G401 (cell line): Measurements from ENCODE around the gene WDR86. TPM values are rescaled to one million over a fixed set of nuclear protein-coding genes. Genes with fewer than 3 reads are reported as not detected.

ENCODE experiments used
- DNase-seq: peaks from one replicate; pipeline ENCODE4 v3.0.0-alpha.2; 2015; ENCODE audit warnings: low spot score
- in situ Hi-C: cut with HindIII; loops from 2 replicates; pipeline ENCODE4 v1.10.0; 2016; ENCODE audit warnings: low sequenced_read_pairs, mixed read lengths
- total RNA-seq: library from RNA; depleted of rRNA; stranded (reverse); fragments of >200 nt; shearing (Covaris generic); gene quantifications from 2 replicates; pipeline ENCODE4 v1.2.3, GENCODE V29; 2014

Gene WDR86
- total RNA-seq, 1 experiment from 2014 or later = 10.2 TPM

DNA sequence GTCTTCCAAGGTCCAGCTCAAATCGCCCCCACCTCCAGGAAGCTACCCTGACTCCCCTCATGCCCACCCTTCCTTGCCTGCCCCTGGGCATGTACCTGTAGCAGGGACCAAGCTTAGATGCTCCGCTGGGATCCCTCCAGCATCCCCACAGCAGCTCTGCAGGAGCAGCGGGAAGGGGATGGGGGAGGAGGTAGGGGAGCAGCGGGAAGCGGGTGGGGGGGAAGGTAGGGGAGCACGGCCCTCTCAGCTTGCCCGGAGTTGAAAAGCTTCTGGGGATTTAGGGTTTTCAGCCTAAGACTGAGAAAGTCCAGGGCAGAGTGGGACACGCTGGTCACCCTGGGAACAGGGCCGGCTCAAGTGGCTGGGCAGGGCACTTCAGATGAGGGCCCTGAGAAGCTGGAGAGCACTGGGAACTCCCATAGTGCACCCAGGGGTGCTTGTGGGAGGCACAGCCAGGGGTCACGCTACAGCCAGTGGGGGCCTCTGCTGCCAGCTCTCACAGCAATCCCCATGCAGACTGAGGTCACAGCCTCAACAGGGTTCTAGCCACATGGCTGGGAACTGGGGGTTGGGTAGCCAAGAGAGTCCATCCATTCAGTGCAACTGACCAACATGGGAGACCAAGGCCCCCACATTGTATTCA is 13.4 kb downstream of the WDR86 start:
- in situ Hi-C loops = no loop called here

DNA sequence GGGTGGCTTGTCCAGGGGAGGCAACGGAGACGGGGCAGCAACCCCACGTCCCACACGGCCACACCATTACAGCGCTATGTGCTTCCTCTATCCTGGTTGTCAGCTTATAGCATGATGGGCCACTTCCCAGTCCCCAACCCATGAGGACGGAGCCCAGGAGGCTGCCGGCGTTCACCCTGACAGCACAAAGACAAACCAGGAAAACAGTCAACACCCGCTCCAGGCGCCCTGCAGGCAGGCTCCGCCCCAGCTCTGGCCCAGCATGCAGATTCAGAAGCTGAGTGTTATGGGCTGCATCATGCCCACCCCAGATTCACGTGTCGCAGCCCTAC is 14.8 kb downstream of the WDR86 start:
- no peak for DNase-seq
- in situ Hi-C loops = no loop called here

More for the DNA sequence above, 13.4 kb downstream of the WDR86 start:
- DNase-seq = no peak

GRCh38 chr7:151394076-151395035 is 15.5 kb downstream of the WDR86 start:
- no peak for DNase-seq
- in situ Hi-C loops = no loop called here

- in situ Hi-C loops = no loop called here
Measured at GRCh38 chr7:151393031-151393977, 16.5 kb downstream of the WDR86 start.

GRCh38 chr7:151392426-151392825 is 17.4 kb downstream of the WDR86 start:
- no peak for DNase-seq
- in situ Hi-C loops = no loop called here

More at GRCh38 chr7:151393031-151393977, 16.5 kb downstream of the WDR86 start:
- DNase-seq = no peak

GRCh38 chr7:151392002-151392401 is 17.8 kb downstream of the WDR86 start:
- in situ Hi-C loops = no loop called here

GRCh38 chr7:151391358-151391730 is 18.5 kb downstream of the WDR86 start:
- in situ Hi-C loops = no loop called here
- no peak for DNase-seq

More at GRCh38 chr7:151392002-151392401, 17.8 kb downstream of the WDR86 start:
- DNase-seq = no peak

DNA sequence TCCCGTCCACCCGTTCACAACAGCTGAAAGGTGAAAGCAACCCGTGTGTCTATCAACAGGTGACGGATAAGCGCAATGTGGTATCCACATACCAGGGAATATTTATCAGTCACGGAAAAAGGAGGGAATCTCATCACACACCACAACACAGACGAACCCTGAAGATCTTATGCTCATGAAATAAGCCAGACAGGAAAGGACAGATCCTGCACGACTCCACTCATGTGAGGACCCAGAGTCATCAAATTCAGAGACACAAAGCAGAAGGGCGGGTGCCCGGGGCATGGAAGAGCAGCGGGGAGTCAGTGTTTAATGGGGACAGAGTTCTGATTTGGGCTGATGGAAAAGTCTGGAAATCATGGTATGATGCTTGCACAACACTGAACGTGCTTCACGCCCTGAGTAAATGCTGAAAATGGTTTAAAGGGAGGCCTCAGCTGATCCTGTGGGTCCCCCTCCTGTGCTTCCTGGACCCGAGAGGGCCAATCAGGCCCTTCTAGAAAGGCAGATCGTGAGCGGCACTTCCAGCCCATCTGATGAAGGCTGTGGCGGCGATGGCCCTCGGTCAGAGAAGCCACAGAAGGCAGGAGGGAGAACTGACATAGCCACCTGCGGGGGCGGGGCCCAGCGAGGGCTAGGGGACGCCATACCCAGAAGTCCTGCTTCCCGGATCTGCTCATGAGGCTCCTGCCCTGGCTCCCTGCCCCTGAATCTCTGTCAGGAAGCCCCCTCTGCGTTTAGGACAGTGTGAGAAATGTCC is 19.1 kb downstream of the WDR86 start:
- DNase-seq = no peak
- in situ Hi-C loops = no loop called here

DNA sequence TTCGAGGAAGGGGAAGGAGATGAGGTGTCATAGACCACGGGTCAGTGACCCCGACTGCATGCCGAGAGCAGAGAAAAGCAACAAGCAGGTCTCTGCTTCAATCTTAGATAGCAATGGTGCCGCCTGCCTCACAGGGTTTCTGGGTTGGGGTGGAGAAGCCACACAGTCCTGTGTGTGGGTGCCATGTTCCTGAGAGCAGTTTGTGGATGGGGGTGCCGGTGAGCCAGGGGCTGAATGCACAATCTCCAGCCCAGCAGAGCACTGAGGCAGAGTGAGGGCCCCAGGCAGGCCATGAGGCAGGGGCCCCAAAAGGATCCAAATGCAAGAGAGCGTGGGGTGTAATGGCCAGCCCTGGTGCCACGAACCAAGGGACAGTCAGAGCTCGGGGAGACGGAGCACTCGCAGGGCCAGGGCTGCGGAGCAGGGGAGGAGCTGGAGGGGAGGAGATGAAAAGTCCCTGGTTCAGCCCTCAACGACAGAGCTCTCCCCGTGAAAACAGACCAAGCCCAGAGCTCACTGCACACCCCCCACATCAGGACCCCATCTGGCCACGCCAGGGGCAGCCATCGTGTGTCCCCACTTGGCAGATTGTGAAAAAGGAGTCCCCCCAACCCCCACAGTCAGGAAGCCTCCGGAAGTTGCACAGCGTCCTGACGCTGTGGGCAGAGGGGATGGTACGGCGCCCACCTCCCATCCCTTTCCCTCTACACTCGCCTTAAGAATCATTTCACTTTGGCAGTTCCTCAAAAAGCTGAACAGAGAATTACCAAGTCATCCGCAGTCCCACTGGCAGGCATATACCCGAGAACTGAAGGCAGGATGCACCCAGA is 19.9 kb downstream of the WDR86 start:
- in situ Hi-C loops = no loop called here
- DNase-seq = no peak

- DNase-seq = no peak
- in situ Hi-C loops = no loop called here
Measured at GRCh38 chr7:151389096-151389767, 20.6 kb downstream of the WDR86 start.

DNA sequence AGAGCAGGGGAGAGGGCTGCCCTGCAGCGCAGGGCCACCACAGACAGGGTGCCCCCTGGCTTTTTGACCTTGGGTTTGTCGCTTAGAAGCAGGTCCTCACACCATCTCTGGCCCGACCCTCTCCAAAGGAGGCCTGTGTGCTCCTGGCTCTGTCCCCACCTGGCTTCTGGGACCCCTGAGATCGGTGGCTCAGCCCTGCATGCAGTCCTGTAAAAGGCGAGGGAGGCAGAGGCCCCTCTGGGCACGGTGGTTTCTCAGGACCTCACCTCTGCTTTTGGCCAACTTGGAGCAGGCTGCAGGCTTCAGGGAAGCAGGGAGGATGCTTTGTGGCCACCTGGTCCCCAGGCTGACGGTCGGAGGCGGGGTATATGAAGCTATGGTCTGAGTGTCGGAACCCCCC is 21.4 kb downstream of the WDR86 start:
- in situ Hi-C loops = no loop called here
- DNase-seq = no peak

- DNase-seq = no peak
- in situ Hi-C loops = no loop called here
Measured at GRCh38 chr7:151388007-151388297, 21.9 kb downstream of the WDR86 start.

DNA sequence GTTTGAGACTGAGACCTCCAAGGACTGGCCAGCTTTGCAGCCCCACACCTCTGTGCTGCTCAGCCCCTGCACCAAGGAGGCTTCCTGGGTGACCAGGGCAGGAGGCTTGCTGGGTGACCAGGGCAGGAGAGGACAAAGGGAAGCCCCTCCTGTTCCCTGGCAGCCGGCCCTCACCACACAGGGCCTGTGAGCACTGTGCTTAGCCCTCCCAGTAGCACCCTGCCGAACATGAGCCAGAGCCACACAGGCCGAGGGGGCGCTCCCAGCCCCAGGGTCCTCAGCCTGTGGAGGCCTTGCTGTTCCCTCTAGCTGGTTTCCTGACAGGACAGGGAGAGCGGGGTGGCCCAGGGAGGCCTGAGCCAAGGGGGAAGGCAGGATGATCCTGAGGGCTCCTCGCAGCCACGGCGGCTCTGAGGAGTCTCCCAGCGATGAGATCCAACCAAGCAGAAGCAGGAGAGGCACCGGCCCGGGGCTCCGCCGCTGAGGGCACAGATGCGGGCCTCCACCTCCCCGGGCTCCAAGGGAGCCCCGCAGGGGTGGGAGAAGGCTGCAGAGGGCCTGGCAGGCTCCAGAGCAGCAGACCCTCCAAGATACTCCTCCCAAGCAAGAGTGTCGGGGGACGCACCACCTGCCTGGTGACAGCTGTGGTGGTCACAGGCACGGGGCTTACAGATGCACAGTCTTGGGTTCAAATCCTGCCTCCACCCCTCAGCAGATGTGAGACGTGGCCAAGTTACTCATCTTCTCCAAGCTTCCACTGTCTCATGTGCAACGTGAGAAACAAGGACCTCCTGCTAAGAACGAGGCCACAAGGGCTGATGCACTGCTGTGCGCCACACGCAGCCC is 22.5 kb downstream of the WDR86 start:
- in situ Hi-C loops = no loop called here
- DNase-seq = no peak

DNA sequence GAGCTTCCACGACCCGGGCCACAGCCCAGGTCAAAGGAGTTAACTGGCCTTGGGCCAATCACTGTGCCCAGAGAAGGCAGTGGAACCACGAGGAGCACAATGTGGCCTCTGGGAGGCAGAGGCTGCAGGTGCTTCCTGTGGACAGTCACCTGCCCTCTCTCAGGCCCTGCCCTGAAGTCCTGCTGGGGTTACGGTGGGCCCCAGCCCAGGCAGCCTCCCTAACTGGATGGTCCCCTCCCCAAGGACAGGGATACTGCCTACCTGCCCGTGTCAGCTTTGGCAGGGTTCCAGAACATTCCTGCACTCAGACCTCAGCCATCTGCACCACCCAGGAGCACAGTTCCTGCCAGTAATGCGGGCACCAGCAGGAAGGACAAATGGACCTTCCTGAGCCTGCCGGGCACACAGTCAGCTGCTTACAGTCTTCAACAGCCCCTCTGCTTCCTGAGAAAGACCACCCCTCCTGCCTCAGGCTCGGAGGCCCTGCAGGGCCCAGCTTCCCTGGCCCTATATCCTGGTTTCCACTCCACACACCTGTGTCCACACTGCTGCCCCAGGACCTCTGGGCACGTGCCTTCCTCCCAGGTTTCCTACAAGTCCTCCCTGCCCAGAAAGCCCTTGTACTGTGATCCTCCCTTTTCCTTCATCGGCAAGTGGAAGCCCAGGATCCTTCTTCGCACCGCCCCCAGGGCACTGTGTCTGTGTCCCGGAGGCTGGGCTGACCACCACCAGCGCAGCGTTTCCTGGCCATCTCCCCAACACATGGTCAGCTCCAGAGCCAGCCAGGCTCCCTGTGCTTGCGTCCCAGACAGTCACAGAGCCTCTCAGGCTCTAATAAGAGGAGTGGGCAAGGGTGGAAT is 23.3 kb downstream of the WDR86 start:
- DNase-seq = peak; percentile 71
- in situ Hi-C loops = no loop called here

DNA sequence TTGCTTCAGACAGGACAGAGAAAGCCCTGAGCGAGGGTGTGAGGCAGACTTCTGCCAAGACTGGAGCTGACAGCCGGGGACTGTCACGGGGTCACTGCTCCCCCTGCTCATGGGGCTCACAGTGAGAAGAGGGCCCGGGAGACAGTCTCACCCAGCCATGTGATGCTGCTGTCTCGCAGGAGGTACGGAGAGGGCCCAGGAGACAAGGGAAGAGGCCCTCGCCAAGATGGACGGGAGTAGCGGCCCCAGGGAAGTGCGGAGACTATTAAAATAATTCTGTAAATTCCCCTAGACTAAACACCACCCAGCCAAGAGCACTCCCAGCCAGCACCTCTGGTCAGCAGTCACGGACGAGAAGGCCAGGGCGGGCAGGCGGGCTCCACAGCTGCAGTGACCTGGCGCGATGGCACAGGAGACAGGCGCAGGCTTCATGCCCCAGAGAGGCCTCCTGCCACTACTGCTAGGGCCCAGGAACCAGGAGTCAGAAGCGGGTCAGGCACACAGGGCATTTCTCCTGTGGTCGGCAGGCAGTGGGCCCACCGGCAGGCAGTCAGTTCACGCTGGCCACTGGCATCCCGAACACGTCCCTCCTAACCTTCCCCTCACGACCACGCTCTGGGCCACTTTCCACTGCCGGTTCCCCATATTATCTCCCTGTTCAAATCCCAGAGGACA is 24.1 kb downstream of the WDR86 start:
- in situ Hi-C loops = no loop called here
- DNase-seq = no peak
